ENCODE data around the gene TCF7L1.

TCF7L1 gene

DNA sequence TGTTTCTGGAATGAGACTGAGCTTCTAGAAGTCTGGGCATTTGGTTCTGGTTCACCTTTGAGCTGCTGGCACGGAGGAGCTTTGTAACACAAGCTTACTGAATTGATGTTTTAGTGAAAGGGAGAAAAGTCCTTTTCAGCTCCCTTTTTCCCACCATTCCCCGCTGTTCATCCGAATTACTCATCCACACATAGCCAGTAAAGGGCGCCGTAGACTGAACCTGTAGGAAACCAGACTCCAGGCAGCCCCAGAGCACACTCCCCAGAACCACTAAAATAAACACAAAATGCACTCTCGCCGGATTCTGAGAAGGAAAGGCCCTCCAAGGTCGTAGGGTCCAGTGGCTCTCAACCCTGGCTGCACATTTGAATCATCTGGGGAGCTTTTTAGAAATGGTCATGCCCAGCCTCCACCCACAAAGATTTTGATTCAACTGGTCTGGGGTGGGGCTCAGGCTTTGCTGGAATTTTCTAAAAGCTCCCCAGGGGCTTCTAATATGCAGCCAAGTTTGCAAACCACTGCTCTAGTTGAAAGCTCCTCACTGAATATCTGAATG lies 29.6 kb downstream of the TCF7L1 start:
- Mint-ChIP-seq H3K9me3 (no peaks in the 10 kb centered on the region), H3K27me3 (peaks cover 14% of the 10 kb centered on the region), H3K27ac (no peak overlapping the region), H3K36me3 (ENCODE audit: low read depth) (no peaks in the 10 kb centered on the region), H3K4me3 (no peak overlapping the region), H3K4me1 (ENCODE audit: low read depth) (no peaks in the 10 kb centered on the region)
- intact Hi-C loops (cut with micrococcal nuclease) = no loop called here

DNA sequence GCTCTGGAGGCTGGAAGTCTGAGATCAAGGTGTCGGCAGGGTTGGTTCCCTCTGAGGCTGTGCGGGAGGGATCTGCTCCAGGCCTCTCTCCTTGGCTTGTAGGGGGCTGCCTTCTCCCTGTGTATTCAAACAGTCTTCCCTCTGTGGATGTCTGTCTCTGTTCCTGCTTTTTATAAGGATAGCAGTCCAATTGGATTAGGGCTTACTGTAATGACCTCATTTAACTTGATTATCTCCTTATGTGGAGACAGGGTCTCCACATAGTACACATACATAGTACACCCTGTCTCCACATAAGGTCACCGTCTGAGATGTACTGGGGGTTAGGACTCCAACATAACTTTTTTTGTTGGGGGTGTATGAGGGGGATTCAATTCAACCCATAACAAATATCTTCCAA lies 30.5 kb downstream of the TCF7L1 start:
- intact Hi-C loops (cut with micrococcal nuclease) = no loop called here

DNA sequence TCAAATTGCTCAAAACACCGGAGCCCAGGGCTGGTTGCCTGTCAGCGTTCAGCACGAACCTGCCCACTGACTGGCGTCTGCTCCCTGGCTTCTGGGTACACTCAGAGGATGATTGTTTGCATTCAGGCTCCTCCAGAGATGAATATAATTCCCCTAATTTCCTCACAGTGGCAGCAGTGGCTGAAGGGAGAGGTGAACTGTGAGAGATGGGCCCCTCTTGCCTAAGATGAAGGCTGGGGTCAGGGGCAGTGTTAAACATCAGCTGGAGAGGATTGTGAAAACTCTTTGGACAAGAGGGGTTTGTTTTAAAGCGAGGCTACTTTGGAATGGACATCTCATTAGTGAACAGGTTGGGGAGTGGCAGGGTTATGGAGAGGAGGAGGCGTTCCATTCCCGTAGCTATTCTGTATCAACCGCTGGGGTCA lies 31.0 kb downstream of the TCF7L1 start:
- intact Hi-C loops (cut with micrococcal nuclease) = no loop called here
- Mint-ChIP-seq H3K27me3 (peaks cover 14% of the 10 kb centered on the region), H3K9me3 (no peaks in the 10 kb centered on the region), H3K4me1 (ENCODE audit: low read depth) (peaks cover 10% of the 10 kb centered on the region), H3K4me3 (no peak overlapping the region), H3K27ac (no peak overlapping the region), H3K36me3 (ENCODE audit: low read depth) (no peaks in the 10 kb centered on the region)

More for the DNA sequence above, 30.5 kb downstream of the TCF7L1 start:
- Mint-ChIP-seq H3K27me3 (peaks cover 14% of the 10 kb centered on the region), H3K9me3 (no peaks in the 10 kb centered on the region), H3K4me3 (no peak overlapping the region), H3K4me1 (ENCODE audit: low read depth) (peaks cover 5% of the 10 kb centered on the region), H3K27ac (no peak overlapping the region), H3K36me3 (ENCODE audit: low read depth) (no peaks in the 10 kb centered on the region)

DNA sequence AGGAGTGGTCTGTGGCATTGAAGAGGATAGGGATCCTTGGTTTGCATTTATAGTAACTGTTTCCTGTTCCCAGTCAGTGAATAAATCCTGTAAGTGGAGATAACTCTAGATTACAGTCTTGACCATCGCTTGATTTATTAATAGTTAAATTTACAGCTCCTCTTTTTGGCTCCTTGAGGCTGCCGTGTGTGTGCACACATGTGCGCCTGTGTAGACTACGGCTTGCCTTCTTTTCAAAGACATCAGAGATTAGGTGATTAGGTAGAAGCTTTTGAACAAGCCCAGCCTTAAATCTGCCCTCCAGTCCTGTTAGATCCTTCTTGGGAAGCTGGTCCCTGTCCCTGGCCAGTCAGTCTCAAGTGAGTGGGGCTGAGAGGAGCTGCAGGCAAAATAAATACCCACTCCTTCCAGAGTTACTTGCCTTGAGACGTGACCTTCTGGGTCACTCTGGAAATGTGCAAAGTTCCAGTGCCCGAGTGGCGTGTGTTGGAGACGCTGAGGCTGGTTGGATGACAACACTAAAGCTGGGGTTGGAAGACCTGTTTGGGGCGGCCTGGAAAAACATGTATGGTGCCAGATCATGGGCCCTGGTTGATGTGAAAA lies 32.0 kb downstream of the TCF7L1 start:
- peaks cover 16% of the 10 kb centered on the region for H3K27me3 Mint-ChIP-seq

DNA sequence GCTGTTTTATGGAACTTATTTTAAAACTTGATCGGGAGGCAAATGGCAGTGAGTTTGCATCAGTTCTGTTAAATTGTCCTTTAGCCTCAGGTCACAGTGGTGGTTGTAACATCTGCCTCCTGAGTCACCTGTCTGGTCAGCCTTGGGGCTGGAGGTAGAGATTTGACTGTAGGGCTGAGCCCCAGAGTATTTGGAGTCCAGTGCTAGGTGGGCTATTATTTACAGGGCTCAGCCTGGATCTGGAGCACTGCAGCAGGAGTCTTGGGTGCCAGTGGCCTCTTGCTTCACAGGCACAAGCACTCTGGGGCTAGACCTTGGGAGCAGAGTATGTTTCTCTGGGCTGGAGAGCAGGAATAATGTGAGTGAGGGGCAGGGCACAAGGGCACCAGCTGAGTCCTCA lies 32.8 kb downstream of the TCF7L1 start:
- H3K4me3 Mint-ChIP-seq = no peak overlapping the region
- H3K4me1 Mint-ChIP-seq (ENCODE audit: low read depth) = peaks cover 12% of the 10 kb centered on the region
- peaks cover 6% of the 10 kb centered on the region for H3K9me3 Mint-ChIP-seq
- H3K27me3 Mint-ChIP-seq = peaks cover 19% of the 10 kb centered on the region
- intact Hi-C loops (cut with micrococcal nuclease) = no loop called here
- H3K36me3 Mint-ChIP-seq (ENCODE audit: low read depth) = no peaks in the 10 kb centered on the region
- no peak overlapping the region for H3K27ac Mint-ChIP-seq

More for the DNA sequence above, 32.0 kb downstream of the TCF7L1 start:
- Mint-ChIP-seq H3K9me3 (no peaks in the 10 kb centered on the region), H3K36me3 (ENCODE audit: low read depth) (no peaks in the 10 kb centered on the region), H3K27ac (no peak overlapping the region), H3K4me1 (ENCODE audit: low read depth) (peaks cover 12% of the 10 kb centered on the region), H3K4me3 (no peak overlapping the region)
- intact Hi-C loops (cut with micrococcal nuclease) = no loop called here

DNA sequence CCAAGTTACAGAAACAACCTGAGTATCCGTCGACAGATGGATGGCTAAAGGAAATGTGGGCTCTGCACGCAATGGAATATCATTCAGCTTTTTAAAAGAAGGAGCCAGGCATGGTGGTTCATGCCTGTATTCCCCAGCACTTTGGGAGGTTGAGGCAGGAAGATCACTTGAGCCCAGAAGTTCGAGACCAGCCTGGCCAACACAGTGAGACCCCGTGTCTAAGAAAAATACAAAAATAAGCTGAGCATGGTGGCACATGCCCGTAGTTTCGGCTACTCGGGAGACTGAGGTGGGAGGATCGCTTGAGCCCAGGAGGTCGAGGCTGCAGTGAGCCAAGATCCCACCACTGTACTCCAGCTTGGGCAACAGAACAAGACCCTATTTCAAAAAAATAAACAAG lies 34.3 kb downstream of the TCF7L1 start:
- H3K27ac Mint-ChIP-seq = no peak overlapping the region
- intact Hi-C loops (cut with micrococcal nuclease) = no loop called here
- H3K4me1 Mint-ChIP-seq (ENCODE audit: low read depth) = peaks cover 12% of the 10 kb centered on the region
- peaks cover 19% of the 10 kb centered on the region for H3K27me3 Mint-ChIP-seq
- H3K9me3 Mint-ChIP-seq = peaks cover 8% of the 10 kb centered on the region
- H3K36me3 Mint-ChIP-seq (ENCODE audit: low read depth) = no peaks in the 10 kb centered on the region
- no peak overlapping the region for H3K4me3 Mint-ChIP-seq

DNA sequence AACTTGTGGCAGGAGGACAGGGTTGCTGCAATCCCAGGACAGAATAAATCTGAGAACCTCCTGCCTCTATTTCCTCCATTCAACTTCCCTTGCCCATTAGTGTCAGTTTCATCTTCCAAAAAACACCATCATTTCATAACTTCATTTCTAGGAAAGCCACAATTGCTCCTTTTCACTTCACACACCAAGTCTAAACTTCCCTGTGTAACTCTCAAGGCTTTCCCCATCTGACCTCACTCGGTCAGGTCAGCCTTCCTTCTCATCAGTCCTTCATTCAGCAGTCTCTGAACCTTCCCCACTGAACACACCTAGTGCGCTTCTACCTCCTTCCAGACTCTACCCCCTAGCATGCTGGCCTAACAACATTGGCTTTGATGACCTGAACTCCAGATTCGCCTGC lies 35.8 kb downstream of the TCF7L1 start:
- Mint-ChIP-seq H3K27me3 (peaks cover 18% of the 10 kb centered on the region), H3K36me3 (ENCODE audit: low read depth) (no peaks in the 10 kb centered on the region), H3K4me1 (ENCODE audit: low read depth) (peaks cover 12% of the 10 kb centered on the region), H3K4me3 (no peak overlapping the region), H3K27ac (no peak overlapping the region), H3K9me3 (peaks cover 8% of the 10 kb centered on the region)
- intact Hi-C loops (cut with micrococcal nuclease) = no loop called here

DNA sequence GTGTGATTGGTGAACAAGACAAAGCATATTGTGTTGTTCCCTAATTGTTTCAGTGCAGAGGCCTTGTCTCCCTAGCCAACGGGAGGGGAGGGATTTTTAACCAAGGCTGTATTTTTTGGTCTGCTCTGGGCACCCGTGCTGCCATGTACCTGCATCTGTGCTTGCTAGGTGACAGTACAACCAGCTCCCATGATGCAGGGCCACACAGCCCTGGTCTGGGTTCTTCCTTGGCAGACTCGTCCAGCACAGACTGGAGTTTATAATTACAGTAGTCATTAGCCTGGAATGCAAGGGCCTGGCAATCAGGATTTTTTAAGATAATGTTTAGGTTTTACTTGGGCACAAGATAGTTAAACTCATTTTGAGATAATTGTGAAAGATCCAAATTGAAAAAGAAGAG lies 36.4 kb downstream of the TCF7L1 start:
- Mint-ChIP-seq H3K27me3 (peaks cover 16% of the 10 kb centered on the region), H3K4me1 (ENCODE audit: low read depth) (peaks cover 12% of the 10 kb centered on the region), H3K9me3 (peaks cover 8% of the 10 kb centered on the region), H3K27ac (no peak overlapping the region), H3K36me3 (ENCODE audit: low read depth) (no peaks in the 10 kb centered on the region), H3K4me3 (no peak overlapping the region)
- intact Hi-C loops (cut with micrococcal nuclease) = no loop called here

DNA sequence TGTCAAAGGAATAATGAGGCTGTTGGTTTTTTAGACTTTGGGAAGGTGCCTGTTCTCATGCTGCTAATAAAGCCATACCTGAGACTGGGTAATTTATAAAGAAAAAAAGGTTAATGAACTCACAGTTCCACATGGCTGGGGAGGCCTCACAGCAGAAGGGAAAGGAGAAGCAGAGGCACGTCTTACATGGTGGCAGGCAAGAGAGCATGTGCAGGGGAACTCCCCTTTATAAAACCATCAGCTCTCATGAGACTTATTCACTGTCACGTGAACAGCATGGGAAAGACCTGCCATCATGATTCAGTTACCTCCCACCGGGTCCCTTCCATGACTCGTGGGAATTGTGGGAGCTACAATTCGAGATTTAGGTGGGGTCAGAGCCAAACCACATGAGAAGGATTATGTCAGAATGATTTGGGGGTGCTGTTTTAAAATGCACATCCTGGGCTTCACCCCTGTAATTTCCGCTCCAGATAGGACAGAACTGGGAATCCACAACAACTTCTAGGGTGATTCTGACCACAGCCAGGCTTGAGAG lies 37.8 kb downstream of the TCF7L1 start:
- Mint-ChIP-seq H3K27me3 (peaks cover 19% of the 10 kb centered on the region), H3K4me1 (ENCODE audit: low read depth) (peaks cover 12% of the 10 kb centered on the region), H3K36me3 (ENCODE audit: low read depth) (no peaks in the 10 kb centered on the region), H3K9me3 (peaks cover 8% of the 10 kb centered on the region), H3K4me3 (no peak overlapping the region), H3K27ac (no peak overlapping the region)
- intact Hi-C loops (cut with micrococcal nuclease) = no loop called here

DNA sequence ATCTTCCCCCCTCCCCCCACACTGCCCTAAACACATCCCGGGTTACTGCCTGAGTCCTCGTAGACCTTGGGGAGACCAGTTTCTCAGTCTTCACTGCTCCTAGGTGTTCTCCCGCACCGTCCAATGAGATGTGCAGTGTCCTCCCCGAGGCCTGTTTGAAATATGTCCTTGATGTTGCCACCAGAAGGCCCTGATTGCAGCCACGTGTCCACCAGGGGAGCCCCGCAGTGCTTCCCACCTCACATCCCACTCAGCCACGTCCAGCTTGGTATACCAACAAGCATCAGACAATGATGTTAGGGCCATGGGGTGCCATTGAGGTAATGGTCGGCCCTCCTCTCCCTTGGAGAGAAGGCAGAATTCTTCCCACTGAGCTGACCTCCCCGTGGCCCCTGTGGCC lies 38.7 kb downstream of the TCF7L1 start:
- H3K27ac Mint-ChIP-seq = no peak overlapping the region
- no peak overlapping the region for H3K4me3 Mint-ChIP-seq
- peaks cover 15% of the 10 kb centered on the region for H3K27me3 Mint-ChIP-seq

DNA sequence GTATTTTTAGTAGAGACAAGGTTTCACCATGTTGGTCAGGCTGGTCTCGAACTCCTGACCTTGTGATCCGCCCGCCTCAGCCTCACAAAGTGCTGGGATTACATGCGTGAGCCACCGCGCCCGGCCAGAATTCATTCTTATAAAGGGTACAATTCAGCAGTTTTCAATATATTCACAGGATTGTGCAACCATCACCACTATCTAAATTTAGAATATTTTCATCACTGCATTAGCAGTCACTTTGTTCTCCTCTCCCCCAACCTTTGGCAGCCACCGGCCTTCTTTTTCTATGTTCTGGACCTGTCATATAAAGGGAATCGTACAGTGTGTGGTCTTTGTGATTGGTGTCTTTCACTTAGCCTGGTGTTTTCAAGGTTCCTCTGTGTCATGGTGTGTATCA lies 40.7 kb downstream of the TCF7L1 start:
- Mint-ChIP-seq H3K4me1 (ENCODE audit: low read depth) (peaks cover 5% of the 10 kb centered on the region), H3K9me3 (peaks cover 8% of the 10 kb centered on the region), H3K27me3 (peaks cover 10% of the 10 kb centered on the region), H3K27ac (no peak overlapping the region), H3K4me3 (no peak overlapping the region), H3K36me3 (ENCODE audit: low read depth) (no peaks in the 10 kb centered on the region)
- intact Hi-C loops (cut with micrococcal nuclease) = no loop called here

More for the DNA sequence above, 38.7 kb downstream of the TCF7L1 start:
- peaks cover 8% of the 10 kb centered on the region for H3K9me3 Mint-ChIP-seq
- H3K36me3 Mint-ChIP-seq (ENCODE audit: low read depth) = no peaks in the 10 kb centered on the region
- H3K4me1 Mint-ChIP-seq (ENCODE audit: low read depth) = peaks cover 12% of the 10 kb centered on the region
- intact Hi-C loops (cut with micrococcal nuclease) = no loop called here

DNA sequence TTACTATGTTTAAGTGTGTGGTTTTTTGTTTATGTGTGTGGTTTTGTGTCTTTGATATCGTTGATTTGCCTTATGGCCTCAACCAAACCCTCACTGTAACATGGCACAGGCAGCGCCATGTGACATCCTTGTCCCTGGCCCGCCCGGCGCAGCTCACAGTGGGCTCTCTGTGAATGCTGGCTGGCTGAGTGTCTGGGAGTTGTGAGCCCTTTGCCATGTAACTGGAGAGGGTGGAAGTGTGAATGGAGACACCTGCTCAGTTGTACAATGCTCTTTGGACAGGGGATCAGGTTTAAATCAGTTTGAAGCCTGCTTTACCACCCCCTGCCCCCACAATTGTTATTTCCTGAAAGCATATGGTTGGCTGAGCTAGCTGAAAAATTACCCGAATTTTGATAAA lies 41.8 kb downstream of the TCF7L1 start:
- H3K4me3 Mint-ChIP-seq = no peak overlapping the region
- H3K36me3 Mint-ChIP-seq (ENCODE audit: low read depth) = no peaks in the 10 kb centered on the region
- intact Hi-C loops (cut with micrococcal nuclease) = no loop called here
- H3K4me1 Mint-ChIP-seq (ENCODE audit: low read depth) = no peaks in the 10 kb centered on the region
- no peak overlapping the region for H3K27ac Mint-ChIP-seq
- peaks cover 11% of the 10 kb centered on the region for H3K27me3 Mint-ChIP-seq
- H3K9me3 Mint-ChIP-seq = peaks cover 8% of the 10 kb centered on the region

DNA sequence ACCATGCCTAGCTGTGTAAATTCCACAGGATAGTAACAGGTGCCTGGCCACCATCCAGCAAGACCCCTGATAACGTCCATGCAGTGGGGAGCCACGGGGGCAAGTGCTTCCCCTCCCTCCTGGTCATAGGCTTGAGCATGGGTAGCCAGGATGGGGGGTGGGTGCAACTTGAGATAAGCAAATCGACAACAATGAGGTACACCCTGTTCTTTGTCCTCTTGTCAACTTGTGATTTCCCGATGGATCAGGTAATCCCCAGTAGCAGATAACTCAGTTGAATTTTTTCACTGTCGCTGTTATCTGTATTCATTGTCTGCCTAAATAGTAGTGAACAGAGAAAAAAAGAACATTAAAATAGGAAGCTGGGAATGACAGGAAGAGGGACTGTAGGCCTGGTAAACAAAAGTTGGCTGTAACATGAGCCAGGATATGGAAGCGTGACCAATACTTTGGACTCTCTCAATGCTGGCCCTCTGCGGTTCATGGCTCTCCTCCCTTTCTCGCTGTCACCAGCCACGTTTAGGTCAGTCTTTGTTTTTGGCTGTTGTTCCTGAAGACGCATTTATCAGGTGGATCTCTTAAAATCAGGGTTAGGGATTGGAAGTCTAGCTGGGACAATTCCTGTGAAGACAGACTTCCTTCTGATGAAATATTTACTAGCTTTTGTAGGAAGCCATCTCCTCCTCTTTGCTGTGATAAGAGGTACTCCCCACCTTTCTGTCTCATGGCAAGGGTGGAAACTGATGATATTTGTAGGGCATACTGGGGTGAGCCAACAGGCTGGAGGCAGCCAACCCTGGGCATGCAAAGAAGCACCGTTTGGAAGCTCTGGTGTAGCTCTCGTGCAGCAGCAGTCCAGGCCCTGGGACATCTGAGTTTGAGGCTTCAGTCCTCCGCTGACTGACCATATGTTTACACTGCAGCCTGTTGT lies 42.4 kb downstream of the TCF7L1 start:
- H3K36me3 Mint-ChIP-seq (ENCODE audit: low read depth) = no peaks in the 10 kb centered on the region
- H3K27ac Mint-ChIP-seq = no peak overlapping the region
- intact Hi-C loops (cut with micrococcal nuclease) = no loop called here
- no peak overlapping the region for H3K4me3 Mint-ChIP-seq
- peaks cover 6% of the 10 kb centered on the region for H3K9me3 Mint-ChIP-seq
- peaks cover 8% of the 10 kb centered on the region for H3K27me3 Mint-ChIP-seq
- no peaks in the 10 kb centered on the region for H3K4me1 Mint-ChIP-seq (ENCODE audit: low read depth)

All from dendritic cell treated with granulocyte-macrophage colony-stimulating factor and Interleukin-4, amounts not matched to agents 40 ng/mL and 50 ng/mL, for 4 days (primary cell).